Parathyroid adenoma (tissue), 2 donors: ENCODE results near the gene EDIL3.

ENCODE experiments used
- H2AFZ ChIP-seq: fragments of 300-600 bp; sonication (generic); one replicate; pipeline ENCODE4 v1.7.0; 2017; ENCODE audit warnings: antibody characterized with exemption, mild to moderate bottlenecking
- H3K27ac ChIP-seq: fragments of 300-600 bp; sonication (generic); one replicate; pipeline ENCODE4 v1.7.0; 2017
- H3K27me3 ChIP-seq: fragments of 300-600 bp; sonication (generic); one replicate; pipeline ENCODE4 v1.7.0; 2017; ENCODE audit warnings: low read length; ENCODE audit not compliant: control insufficient read depth, insufficient read depth
- H3K36me3 ChIP-seq: fragments of 300-600 bp; sonication (generic); one replicate; pipeline ENCODE4 v1.7.0; 2017; ENCODE audit warnings: low read length; ENCODE audit not compliant: control insufficient read depth, insufficient read depth
- H3K4me1 ChIP-seq: fragments of 300-600 bp; sonication (generic); one replicate; pipeline ENCODE4 v1.7.0; 2017; ENCODE audit warnings: control low read depth
- H3K4me2 ChIP-seq: fragments of 300-600 bp; sonication (generic); one replicate; pipeline ENCODE4 v1.7.0; 2017; ENCODE audit warnings: low read length
- H3K4me3 ChIP-seq: fragments of 300-600 bp; sonication (generic); one replicate; pipeline ENCODE4 v1.7.0; 2017; ENCODE audit warnings: low read depth, low read length
- H3K79me2 ChIP-seq: fragments of 300-600 bp; sonication (generic); one replicate; pipeline ENCODE4 v1.7.0; 2017; ENCODE audit warnings: control low read depth
- H3K9ac ChIP-seq: fragments of 300-600 bp; sonication (generic); one replicate; pipeline ENCODE4 v1.7.0; 2017; ENCODE audit warnings: mild to moderate bottlenecking
- H3K9me3 ChIP-seq: fragments of 300-600 bp; sonication (generic); one replicate; pipeline ENCODE4 v1.7.0; 2017; ENCODE audit warnings: low read length; ENCODE audit not compliant: control insufficient read depth
- CTCF ChIP-seq: fragments of 300-600 bp; sonication (generic); IDR thresholded peaks from one replicate; pipeline ENCODE4 v1.7.0; 2017; ENCODE audit warnings: antibody characterized with exemption, mild to moderate bottlenecking
- donor health status: primary hyperparathyroidism.

EDIL3 gene

GRCh38 chr5:83988293-83988685 is 396.4 kb downstream of the EDIL3 start:
- Histone ChIP-seq H3K9ac (no peak overlapping the region), H3K27me3 (no peaks in the 10 kb centered on the region), H3K4me2 (no peak overlapping the region), H3K9me3 (no peaks in the 10 kb centered on the region), H2AFZ (no peak overlapping the region), H3K4me3 (no peak overlapping the region), H3K79me2 (no peaks in the 10 kb centered on the region), H3K27ac (no peak overlapping the region), H3K4me1 (no peaks in the 10 kb centered on the region), H3K36me3 (no peaks in the 10 kb centered on the region)
- no peak for TF ChIP-seq CTCF

- TF ChIP-seq CTCF: no peak
- H3K27me3 ChIP-seq: no peaks in the 10 kb centered on the region
- no peaks in the 10 kb centered on the region for H3K79me2 ChIP-seq
- H3K9me3 ChIP-seq: no peaks in the 10 kb centered on the region
- H2AFZ ChIP-seq: no peak overlapping the region
- H3K4me1 ChIP-seq: no peaks in the 10 kb centered on the region
- H3K4me3 ChIP-seq: no peak overlapping the region
- no peaks in the 10 kb centered on the region for H3K36me3 ChIP-seq
- no peak overlapping the region for H3K9ac ChIP-seq
- no peak overlapping the region for H3K4me2 ChIP-seq
- no peak overlapping the region for H3K27ac ChIP-seq
Measured at GRCh38 chr5:83987513-83988292, 397.0 kb downstream of the EDIL3 start.

GRCh38 chr5:83983852-83984251 is 400.8 kb downstream of the EDIL3 start:
- no peak for TF ChIP-seq CTCF
- Histone ChIP-seq H3K9ac (no peak overlapping the region), H3K27ac (no peak overlapping the region), H3K27me3 (no peaks in the 10 kb centered on the region), H3K4me1 (no peaks in the 10 kb centered on the region), H3K4me2 (no peak overlapping the region), H2AFZ (no peak overlapping the region), H3K4me3 (no peak overlapping the region), H3K9me3 (no peaks in the 10 kb centered on the region), H3K36me3 (no peaks in the 10 kb centered on the region), H3K79me2 (no peaks in the 10 kb centered on the region)

- Histone ChIP-seq H3K79me2 (no peaks in the 10 kb centered on the region), H3K9ac (no peak overlapping the region), H3K4me2 (no peak overlapping the region), H3K36me3 (no peaks in the 10 kb centered on the region), H3K4me1 (no peaks in the 10 kb centered on the region), H2AFZ (no peak overlapping the region), H3K4me3 (no peak overlapping the region), H3K27ac (no peak overlapping the region), H3K9me3 (no peaks in the 10 kb centered on the region), H3K27me3 (no peaks in the 10 kb centered on the region)
- TF ChIP-seq CTCF: no peak
Measured at GRCh38 chr5:83973925-83974815, 410.5 kb downstream of the EDIL3 start.
